Skeletal muscle tissue (tissue), 4 donors: ENCODE results near the gene MED14. TPM values are rescaled to one million over a fixed set of nuclear protein-coding genes. Genes with fewer than 3 reads are reported as not detected.
"Not testable (repeated sequence)": the region's sequence is repeated elsewhere in the genome, so short reads cannot be mapped to it uniquely, and the experiment has no call there.

Experiments used
- H3K27ac ChIP-seq: one replicate; pipeline ENCODE4 v1.7.0; 2013; ENCODE audit warnings: mild to moderate bottlenecking, low read depth, low read length, inconsistent platforms
- H3K27me3 ChIP-seq, 3 donors: one replicate each; pipeline ENCODE4 v1.7.0; 2013; ENCODE audit warnings: low read length in 3 of 3; ENCODE audit not compliant: control insufficient read depth in 3 of 3, insufficient read depth in 3 of 3
- H3K36me3 ChIP-seq, 3 donors: one replicate each; pipeline ENCODE4 v1.7.0; 2013; ENCODE audit warnings: low read length in 3 of 3; ENCODE audit not compliant: control insufficient read depth in 3 of 3, insufficient read depth in 3 of 3
- H3K4me1 ChIP-seq, 3 donors: one replicate each; pipeline ENCODE4 v1.7.0; 2013; ENCODE audit warnings: low read length in 3 of 3, mild to moderate bottlenecking in 3 of 3; ENCODE audit not compliant: control insufficient read depth in 3 of 3, insufficient read depth in 3 of 3
- H3K4me3 ChIP-seq, 3 donors: one replicate each; pipeline ENCODE4 v1.7.0; 2013; ENCODE audit warnings: low read length in 3 of 3
- H3K9ac ChIP-seq, 3 donors: one replicate each; pipeline ENCODE4 v1.7.0; 2013; ENCODE audit warnings: low read length in 3 of 3, mild to moderate bottlenecking in 3 of 3, moderate library complexity in 2 of 3, low read depth in 1 of 3
- H3K9me3 ChIP-seq, 3 donors: one replicate each; pipeline ENCODE4 v1.7.0; 2013; ENCODE audit warnings: low read length in 3 of 3; ENCODE audit not compliant: control insufficient read depth in 3 of 3
- total RNA-seq: library from RNA; depleted of rRNA; stranded (reverse); fragments of >200 nt; gene quantifications from one replicate; pipeline ENCODE4 v1.2.3, GENCODE V29; 2014
- donor health status: Osteomylitis.

MED14 gene
- total RNA-seq, 1 donor from 2014 or later, result 35.5 TPM

DNA sequence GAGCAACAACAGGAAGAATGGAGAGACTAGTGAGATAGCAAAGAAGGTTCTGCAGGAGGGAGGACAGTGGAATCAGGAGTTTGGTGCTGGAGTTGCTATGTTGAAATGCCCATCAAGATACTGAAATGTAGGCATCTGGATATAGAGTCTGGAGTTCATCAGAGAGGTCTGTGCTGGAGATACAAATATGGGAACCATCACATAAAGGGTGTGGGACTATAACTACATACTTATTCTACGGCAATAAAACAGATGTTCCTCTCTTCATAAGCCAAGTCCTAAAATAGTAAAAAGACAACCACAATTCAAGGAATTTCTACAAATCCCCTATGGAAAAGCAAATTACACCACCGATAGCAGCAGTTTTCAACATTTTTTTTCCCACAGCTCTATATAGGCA lies 1.6 kb downstream of the MED14 start:
- Histone ChIP-seq H3K9me3 (no peaks in the 10 kb centered on the region), H3K36me3 (no peaks in the 10 kb centered on the region), H3K4me1 (peaks cover 9 to 33% (median 19%) of the 10 kb centered on the region in 3 donors), H3K9ac (peak overlapping the region; percentile 86 to 96 (median 87)), H3K27ac (peak overlapping the region; percentile 98), H3K4me3 (peak overlapping the region; percentile 81 to 82 (median 82)), H3K27me3 (no peaks in the 10 kb centered on the region)

- H3K4me1 ChIP-seq, result peaks cover 9 to 43% (median 24%) of the 10 kb centered on the region in 3 donors
- H3K27me3 ChIP-seq, H3K9me3 ChIP-seq, H3K27ac ChIP-seq, H3K4me3 ChIP-seq, H3K9ac ChIP-seq, H3K36me3 ChIP-seq: not testable (repeated sequence)
Observed at GRCh38 chrX:40732499-40732898, 2.8 kb downstream of the MED14 start.

DNA sequence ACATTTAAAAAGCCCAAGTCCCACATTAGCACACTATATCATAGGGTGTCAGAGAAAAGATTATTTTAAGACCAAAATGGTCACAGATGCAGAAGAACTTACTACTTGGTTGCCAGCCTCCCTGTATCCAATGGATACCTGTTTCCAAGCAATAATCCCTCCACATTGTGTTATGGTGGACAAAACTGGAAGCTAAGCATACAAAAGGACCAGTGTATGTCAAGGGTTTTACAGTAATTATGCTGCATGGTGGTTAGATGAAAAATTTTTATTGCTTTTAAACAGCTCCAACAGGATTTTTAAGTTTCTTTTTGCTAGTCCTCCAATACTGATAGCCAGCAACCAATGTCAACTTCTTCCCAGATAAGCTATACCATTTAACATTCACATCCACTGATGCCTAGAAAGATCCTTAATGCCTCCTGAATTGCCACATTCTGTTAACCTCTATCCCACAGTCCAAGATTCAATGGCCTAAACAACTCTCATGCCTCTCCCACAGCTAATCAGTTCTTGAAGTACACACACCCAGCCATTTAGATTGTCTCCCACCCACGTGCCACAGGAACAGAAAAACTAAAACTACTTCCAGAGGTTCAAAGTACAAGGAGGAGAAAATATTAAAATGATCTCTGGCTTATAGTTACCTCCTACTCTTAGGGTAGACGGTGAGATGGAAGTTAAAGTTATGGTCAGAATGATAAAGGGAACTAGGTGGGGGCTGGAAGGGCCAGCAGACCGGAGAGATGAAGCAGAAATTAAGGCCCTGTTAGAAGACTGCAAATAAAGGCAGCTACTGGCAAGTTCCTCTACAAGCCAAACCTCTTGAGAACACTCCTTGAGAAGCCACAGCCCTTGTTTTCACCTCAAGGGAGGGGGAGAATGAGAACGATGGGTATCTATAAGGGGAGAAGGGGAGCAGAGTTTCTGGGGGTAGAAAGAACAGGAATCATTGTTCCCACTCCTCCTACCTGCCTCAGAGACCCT lies 5.5 kb downstream of the MED14 start:
- Histone ChIP-seq H3K27ac (peak overlapping the region; percentile 43), H3K4me1 (peaks cover 7 to 35% (median 24%) of the 10 kb centered on the region in 3 donors), H3K9ac (no peak overlapping the region)

DNA sequence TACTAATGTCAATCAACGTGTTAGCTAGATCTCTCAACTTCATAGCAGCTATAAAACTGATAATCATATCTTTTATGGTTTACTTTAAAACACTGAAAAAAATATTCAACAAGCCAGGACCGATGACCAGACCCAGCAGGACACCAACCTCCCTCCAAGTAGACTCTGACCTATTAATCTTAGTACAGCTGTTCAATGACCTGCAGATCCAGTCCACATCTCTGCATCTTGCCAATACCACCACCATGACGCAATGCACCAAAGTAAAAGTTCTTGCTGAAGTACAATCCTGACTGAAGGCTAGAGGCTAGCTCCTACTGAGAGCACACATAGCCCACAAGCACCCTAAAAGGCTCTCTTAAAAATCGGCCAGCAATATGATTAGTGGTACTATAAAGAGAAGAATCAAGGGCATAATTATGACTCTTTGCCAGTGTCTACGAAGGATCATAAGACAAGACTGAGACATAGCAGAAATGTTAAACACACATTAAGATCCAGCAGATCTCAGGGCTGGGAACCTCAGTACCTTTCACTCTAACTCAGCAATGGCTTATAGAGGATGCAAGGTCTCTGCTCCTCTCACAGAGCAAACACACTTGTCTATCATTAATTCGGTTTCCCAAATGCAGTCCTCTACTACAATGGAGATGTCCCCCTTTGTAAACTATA lies 7.6 kb downstream of the MED14 start:
- Histone ChIP-seq H3K9ac (peak overlapping the region in 1 of 3 donors; percentile 57), H3K27ac (peak overlapping the region; percentile 70), H3K27me3 (no peaks in the 10 kb centered on the region), H3K36me3 (no peaks in the 10 kb centered on the region), H3K9me3 (no peaks in the 10 kb centered on the region), H3K4me3 (peak overlapping the region in 1 of 3 donors; percentile 6), H3K4me1 (peaks cover 2 to 27% (median 16%) of the 10 kb centered on the region in 3 donors)

More for the DNA sequence above, 5.5 kb downstream of the MED14 start:
- Histone ChIP-seq H3K9me3 (no peaks in the 10 kb centered on the region), H3K36me3 (no peaks in the 10 kb centered on the region), H3K4me3 (no peak overlapping the region), H3K27me3 (no peaks in the 10 kb centered on the region)

- no peaks in the 10 kb centered on the region for H3K27me3 ChIP-seq
- no peaks in the 10 kb centered on the region for H3K9me3 ChIP-seq
- H3K27ac ChIP-seq, result peak overlapping the region; percentile 70
- peaks cover 2 to 27% (median 16%) of the 10 kb centered on the region in 3 donors for H3K4me1 ChIP-seq
- H3K4me3 ChIP-seq, result no peak overlapping the region
- no peaks in the 10 kb centered on the region for H3K36me3 ChIP-seq
- H3K9ac ChIP-seq, result no peak overlapping the region
Observed at GRCh38 chrX:40727093-40727492, 8.2 kb downstream of the MED14 start.

DNA sequence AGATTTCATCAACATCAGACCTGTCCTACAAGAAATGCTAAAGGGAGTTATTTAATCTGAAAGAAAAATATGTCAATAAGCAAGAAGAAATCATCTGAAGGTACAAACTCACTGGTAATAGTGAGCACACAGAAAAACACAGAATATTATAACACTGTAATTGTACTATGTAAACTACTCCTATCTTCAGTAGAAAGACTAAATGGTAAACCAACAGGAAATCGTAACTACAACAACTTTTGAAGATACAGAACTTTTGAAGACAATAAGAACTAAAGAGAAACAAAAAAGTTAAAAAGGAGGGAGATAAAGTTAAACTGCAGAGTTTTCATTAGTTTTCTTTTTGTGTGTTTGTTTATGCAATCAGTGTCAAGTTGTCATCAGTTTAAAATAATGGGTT lies 12.4 kb downstream of the MED14 start:
- H3K27me3 ChIP-seq, result no peaks in the 10 kb centered on the region
- no peak overlapping the region for H3K4me3 ChIP-seq
- H3K36me3 ChIP-seq, result no peaks in the 10 kb centered on the region
- H3K27ac ChIP-seq, result no peak overlapping the region
- no peaks in the 10 kb centered on the region for H3K9me3 ChIP-seq
- no peak overlapping the region for H3K9ac ChIP-seq
- peaks cover 6 to 17% (median 8%) of the 10 kb centered on the region in 3 donors for H3K4me1 ChIP-seq

- Histone ChIP-seq H3K27me3 (no peaks in the 10 kb centered on the region), H3K4me1 (peaks cover 5 to 14% (median 6%) of the 10 kb centered on the region in 3 donors), H3K36me3 (no peaks in the 10 kb centered on the region), H3K9ac (no peak overlapping the region), H3K4me3 (no peak overlapping the region), H3K27ac (no peak overlapping the region), H3K9me3 (no peaks in the 10 kb centered on the region)
Observed at GRCh38 chrX:40721489-40722106, 13.7 kb downstream of the MED14 start.

- Histone ChIP-seq H3K9me3 (no peaks in the 10 kb centered on the region), H3K9ac (no peak overlapping the region), H3K27me3 (no peaks in the 10 kb centered on the region), H3K4me3 (no peak overlapping the region), H3K4me1 (peaks cover 5 to 14% (median 6%) of the 10 kb centered on the region in 3 donors), H3K36me3 (no peaks in the 10 kb centered on the region), H3K27ac (peak overlapping the region; percentile 20)
Observed at GRCh38 chrX:40720792-40721191, 14.6 kb downstream of the MED14 start.

- Histone ChIP-seq H3K27me3 (no peaks in the 10 kb centered on the region), H3K9ac (no peak overlapping the region), H3K9me3 (no peaks in the 10 kb centered on the region), H3K27ac (peak overlapping the region; percentile 20), H3K4me3 (no peak overlapping the region), H3K4me1 (peaks cover 5 to 14% (median 6%) of the 10 kb centered on the region in 3 donors), H3K36me3 (no peaks in the 10 kb centered on the region)
Observed at GRCh38 chrX:40720339-40720738, 15.0 kb downstream of the MED14 start.
